ENCODE data around the gene GNB2. TPM values are rescaled to one million over a fixed set of nuclear protein-coding genes. Genes with fewer than 3 reads are reported as not detected.

GNB2 gene
- total and polyA plus RNA-seq, 2 of the 13 experiments (the other 11 are each of a cell fraction or from before 2014, with no cell fraction given), result 48.3 to 67.1 TPM

DNA sequence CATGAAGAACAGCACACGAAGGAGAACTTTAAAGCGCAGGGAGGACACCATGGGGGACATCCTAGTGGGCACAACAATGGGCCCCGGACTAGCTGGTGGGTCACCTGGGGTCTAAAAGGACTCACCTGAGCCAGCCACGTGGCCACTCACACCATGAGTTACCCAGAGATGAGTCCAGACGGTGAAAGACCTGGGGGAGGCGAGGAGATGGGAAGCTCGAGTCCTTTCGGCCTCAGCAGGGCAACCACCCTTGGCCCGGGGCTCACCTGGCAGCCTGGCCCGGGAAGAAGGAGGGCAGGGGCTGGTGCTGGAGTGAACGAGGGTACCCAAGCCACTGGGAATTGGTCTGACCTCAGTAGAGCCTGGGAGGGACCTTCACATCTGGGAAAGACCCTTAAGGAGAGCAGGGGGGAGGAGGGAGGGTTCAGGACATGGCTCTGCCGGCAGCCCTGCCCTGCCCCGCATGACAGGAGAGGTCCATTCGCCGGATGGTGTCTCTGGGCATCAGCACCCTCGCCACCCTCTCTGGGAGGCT, 14.9 kb downstream of the GNB2 start:
- Histone ChIP-seq H3K9me3 (ENCODE audit: low read length) (no peaks in the 10 kb centered on the region), H3K4me1 (ENCODE audit: insufficient read depth, low read length) (peaks cover 23% of the 10 kb centered on the region), H3K4me3 (replicated peaks in 1 of 3; ENCODE audit: insufficient read depth in 1 of 3, low read depth in 2 of 3, low read length in 3 of 3) (no peak overlapping the region), H3K27me3 (ENCODE audit: control insufficient read depth in 1 of 2, insufficient read depth in 2 of 2, low read length in 2 of 2) (no peaks in the 10 kb centered on the region), H2AFZ (ENCODE audit: low read length) (no peak overlapping the region), H3K79me2 (ENCODE audit: insufficient read depth, low read length) (peaks cover 47% of the 10 kb centered on the region), H3K27ac (ENCODE audit: extremely low read length, insufficient read depth, low read length) (no peak overlapping the region), H3K4me2 (ENCODE audit: low read depth, low read length) (no peak overlapping the region), H3K36me3 (replicated peaks in 1 of 2; ENCODE audit: control insufficient read depth in 1 of 2, insufficient read depth in 2 of 2, low read length in 2 of 2) (peaks cover 35 to 65% of the 10 kb centered on the region in 2 experiments), H3K9ac (ENCODE audit: insufficient read depth, low read depth, low read length) (no peak overlapping the region), H4K20me1 (ENCODE audit: insufficient read depth, low read length) (peaks cover 40% of the 10 kb centered on the region)
- intact Hi-C loops (cut with micrococcal nuclease; ENCODE audit: unreplicated experiment) (no loop called here), in situ Hi-C loops (cut with HindIII; ENCODE audit: extremely low pct_ligation_motif_present, low pct_unique_long_range_greater_than_20kb) (no loop called here)
- ChIA-PET CTCF (ENCODE audit: low intra/inter-chr PET ratio, low total read pairs) (no interaction called here), POLR2A (no interaction called here)
- 94% methylated on average over 16 of the region's 16 CpGs for WGBS (ENCODE audit: low lambda C conversion rate)
- DNase-seq (ENCODE audit: low spot score), result no peak
- no peak for ATAC-seq
- TF ChIP-seq MTA3 (CRISPR knock-in tag; IDR thresholded peaks at IDR 0.05) (no peak), POLR2A (IDR thresholded peaks at IDR 0.05; ENCODE audit: insufficient read depth in 1 of 2, low read depth in 2 of 2, low read length in 2 of 2) (0 out of 4 replicates have a peak, but pooled peaks of 1 of the 2 experiments have one; percentile 20)
- no peak for FAIRE-seq
- BruUV-seq (replicated peaks), result no TSS peak

DNA sequence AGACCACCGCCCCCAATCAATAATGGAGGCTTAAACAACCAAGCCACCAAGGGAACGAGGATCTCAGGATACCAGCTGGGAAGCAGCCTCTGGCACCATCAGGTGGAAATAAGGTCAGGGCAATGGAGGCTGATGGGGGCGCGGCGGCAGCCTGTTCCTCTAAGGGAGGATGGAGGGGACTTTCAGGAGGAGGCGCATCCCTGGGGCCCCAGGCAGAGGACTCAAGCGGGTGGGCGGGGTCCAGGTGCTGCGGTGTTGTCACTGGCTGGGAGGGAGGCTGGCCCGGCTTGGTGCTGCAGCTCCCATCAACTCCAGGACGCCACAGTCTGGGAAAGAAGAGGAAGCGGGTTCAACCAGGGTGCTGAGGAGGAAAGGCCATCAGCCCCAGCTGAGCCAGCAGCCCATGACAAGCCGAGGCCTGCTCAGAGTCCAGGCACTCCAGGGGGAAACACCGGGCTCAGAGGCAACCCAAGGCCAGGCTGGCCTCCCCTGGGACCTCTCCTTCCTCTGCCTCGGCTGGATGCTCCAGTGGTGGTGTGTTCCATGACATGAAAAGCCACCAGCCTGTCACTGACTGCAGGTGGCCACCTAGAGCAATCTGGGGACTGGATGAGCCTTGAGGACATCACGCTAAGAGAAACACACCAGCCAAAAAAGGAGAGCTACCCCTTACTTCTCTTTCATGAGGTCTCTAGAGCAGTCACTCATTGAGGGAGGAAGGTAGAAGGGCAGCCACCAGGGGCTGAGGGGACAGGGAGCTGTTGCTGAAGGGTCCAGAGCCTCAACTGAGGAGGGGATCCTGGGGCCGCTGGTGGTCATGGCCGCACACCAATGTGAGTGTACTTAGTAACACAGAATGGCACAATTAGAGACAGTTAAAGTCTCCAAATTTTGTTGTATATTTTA, 15.9 kb downstream of the GNB2 start:
- Histone ChIP-seq H3K9me3 (ENCODE audit: low read length) (no peaks in the 10 kb centered on the region), H4K20me1 (ENCODE audit: insufficient read depth, low read length) (peaks cover 40% of the 10 kb centered on the region), H3K27me3 (ENCODE audit: control insufficient read depth in 1 of 2, insufficient read depth in 2 of 2, low read length in 2 of 2) (no peaks in the 10 kb centered on the region), H3K4me3 (replicated peaks in 1 of 3; ENCODE audit: insufficient read depth in 1 of 3, low read depth in 2 of 3, low read length in 3 of 3) (no peak overlapping the region), H3K4me2 (ENCODE audit: low read depth, low read length) (no peak overlapping the region), H3K4me1 (ENCODE audit: insufficient read depth, low read length) (peaks cover 24% of the 10 kb centered on the region), H3K79me2 (ENCODE audit: insufficient read depth, low read length) (peaks cover 48% of the 10 kb centered on the region), H3K36me3 (replicated peaks in 1 of 2; ENCODE audit: control insufficient read depth in 1 of 2, insufficient read depth in 2 of 2, low read length in 2 of 2) (peaks cover 34 to 56% of the 10 kb centered on the region in 2 experiments), H3K27ac (ENCODE audit: extremely low read length, insufficient read depth, low read length) (no peak overlapping the region), H3K9ac (ENCODE audit: insufficient read depth, low read depth, low read length) (no peak overlapping the region), H2AFZ (ENCODE audit: low read length) (no peak overlapping the region)
- ChIA-PET POLR2A (interaction anchor here (1.8 to 4.0 kb wide), 3 partner anchors 9 to 60 kb away, joined by 5 to 17 read pairs (median 8); partner anchors contain the start of gene POP7), CTCF (ENCODE audit: low intra/inter-chr PET ratio, low total read pairs) (no interaction called here)
- in situ Hi-C loops (cut with HindIII; ENCODE audit: extremely low pct_ligation_motif_present, low pct_unique_long_range_greater_than_20kb), result loop anchor here (5.0 to 10.0 kb wide), 2 partner anchors 77 to 225 kb away; partner anchors contain the start of genes MOSPD3 and SPACDR
- intact Hi-C loops (cut with micrococcal nuclease; ENCODE audit: unreplicated experiment), result loop anchor here (2.0 to 5.0 kb wide), 2 partner anchors 15 to 77 kb away; partner anchors contain the start of gene MOSPD3
- FAIRE-seq, result no peak
- DNase-seq (ENCODE audit: low spot score), result no peak
- no TSS peak for BruUV-seq (replicated peaks)
- WGBS (ENCODE audit: low lambda C conversion rate), result 96% methylated on average over 13 of the region's 18 CpGs
- no peak for ATAC-seq
- TF ChIP-seq IRX3 (CRISPR knock-in tag; IDR thresholded peaks at IDR 0.05; ENCODE audit: borderline replicate concordance, low read depth) (no peak), HCFC1 (IDR thresholded peaks at IDR 0.05; ENCODE audit: low read depth, low read length) (no peak), AGO2 (optimal IDR thresholded peaks at IDR 0.05; ENCODE audit: low read depth, low read length) (peak; percentile 64), RBFOX2 (IDR thresholded peaks at IDR 0.05; ENCODE audit: low read depth, low read length) (peak; percentile 46; the same call in 1 of the 2 replicates), ATF7-NPFF (CRISPR knock-in tag; IDR thresholded peaks at IDR 0.05; ENCODE audit: low read depth) (no peak), ZNF484 (CRISPR knock-in tag; IDR thresholded peaks at IDR 0.05; ENCODE audit: borderline replicate concordance, low read depth) (no peak)
- TF ChIP-seq, protein P1, sequence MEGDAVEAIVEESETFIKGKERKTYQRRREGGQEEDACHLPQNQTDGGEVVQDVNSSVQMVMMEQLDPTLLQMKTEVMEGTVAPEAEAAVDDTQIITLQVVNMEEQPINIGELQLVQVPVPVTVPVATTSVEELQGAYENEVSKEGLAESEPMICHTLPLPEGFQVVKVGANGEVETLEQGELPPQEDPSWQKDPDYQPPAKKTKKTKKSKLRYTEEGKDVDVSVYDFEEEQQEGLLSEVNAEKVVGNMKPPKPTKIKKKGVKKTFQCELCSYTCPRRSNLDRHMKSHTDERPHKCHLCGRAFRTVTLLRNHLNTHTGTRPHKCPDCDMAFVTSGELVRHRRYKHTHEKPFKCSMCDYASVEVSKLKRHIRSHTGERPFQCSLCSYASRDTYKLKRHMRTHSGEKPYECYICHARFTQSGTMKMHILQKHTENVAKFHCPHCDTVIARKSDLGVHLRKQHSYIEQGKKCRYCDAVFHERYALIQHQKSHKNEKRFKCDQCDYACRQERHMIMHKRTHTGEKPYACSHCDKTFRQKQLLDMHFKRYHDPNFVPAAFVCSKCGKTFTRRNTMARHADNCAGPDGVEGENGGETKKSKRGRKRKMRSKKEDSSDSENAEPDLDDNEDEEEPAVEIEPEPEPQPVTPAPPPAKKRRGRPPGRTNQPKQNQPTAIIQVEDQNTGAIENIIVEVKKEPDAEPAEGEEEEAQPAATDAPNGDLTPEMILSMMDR (CRISPR knock-in tag; IDR thresholded peaks at IDR 0.05), result peak; percentile 15; the same call in 1 of the 2 replicates
- TF ChIP-seq, protein P2, sequence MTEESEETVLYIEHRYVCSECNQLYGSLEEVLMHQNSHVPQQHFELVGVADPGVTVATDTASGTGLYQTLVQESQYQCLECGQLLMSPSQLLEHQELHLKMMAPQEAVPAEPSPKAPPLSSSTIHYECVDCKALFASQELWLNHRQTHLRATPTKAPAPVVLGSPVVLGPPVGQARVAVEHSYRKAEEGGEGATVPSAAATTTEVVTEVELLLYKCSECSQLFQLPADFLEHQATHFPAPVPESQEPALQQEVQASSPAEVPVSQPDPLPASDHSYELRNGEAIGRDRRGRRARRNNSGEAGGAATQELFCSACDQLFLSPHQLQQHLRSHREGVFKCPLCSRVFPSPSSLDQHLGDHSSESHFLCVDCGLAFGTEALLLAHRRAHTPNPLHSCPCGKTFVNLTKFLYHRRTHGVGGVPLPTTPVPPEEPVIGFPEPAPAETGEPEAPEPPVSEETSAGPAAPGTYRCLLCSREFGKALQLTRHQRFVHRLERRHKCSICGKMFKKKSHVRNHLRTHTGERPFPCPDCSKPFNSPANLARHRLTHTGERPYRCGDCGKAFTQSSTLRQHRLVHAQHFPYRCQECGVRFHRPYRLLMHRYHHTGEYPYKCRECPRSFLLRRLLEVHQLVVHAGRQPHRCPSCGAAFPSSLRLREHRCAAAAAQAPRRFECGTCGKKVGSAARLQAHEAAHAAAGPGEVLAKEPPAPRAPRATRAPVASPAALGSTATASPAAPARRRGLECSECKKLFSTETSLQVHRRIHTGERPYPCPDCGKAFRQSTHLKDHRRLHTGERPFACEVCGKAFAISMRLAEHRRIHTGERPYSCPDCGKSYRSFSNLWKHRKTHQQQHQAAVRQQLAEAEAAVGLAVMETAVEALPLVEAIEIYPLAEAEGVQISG (CRISPR knock-in tag; IDR thresholded peaks at IDR 0.05), result no peak
- TF ChIP-seq, protein P3, sequence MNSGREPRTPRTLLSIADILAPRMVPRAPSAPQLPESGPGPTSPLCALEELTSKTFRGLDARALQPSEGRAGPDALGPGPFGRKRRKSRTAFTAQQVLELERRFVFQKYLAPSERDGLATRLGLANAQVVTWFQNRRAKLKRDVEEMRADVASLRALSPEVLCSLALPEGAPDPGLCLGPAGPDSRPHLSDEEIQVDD (CRISPR knock-in tag; IDR thresholded peaks at IDR 0.05; ENCODE audit: borderline replicate concordance), result no peak
